HepG2 (cell line): Measurements from ENCODE around the gene FBP1.

Experiments
- CBX5 ChIP-seq: sonication (generic); formaldehyde crosslinking; IDR thresholded peaks from 2 replicates; pipeline ENCODE4 v1.4.0; 2020; ENCODE audit warnings: missing genetic modification reagents, borderline replicate concordance
- CTCF ChIP-seq: sonication (generic); formaldehyde crosslinking; IDR thresholded peaks from 2 replicates; pipeline ENCODE4 v1.5.0; 2020; ENCODE audit warnings: mild to moderate bottlenecking, missing genetic modification reagents, moderate library complexity
- EEA1 ChIP-seq: sonication (generic); formaldehyde crosslinking; IDR thresholded peaks from 2 replicates; pipeline ENCODE4 v1.5.1; 2020; ENCODE audit warnings: mild to moderate bottlenecking, missing genetic modification reagents, borderline replicate concordance
- ESRRA ChIP-seq: sonication (generic); formaldehyde crosslinking; IDR thresholded peaks from 2 replicates; pipeline ENCODE4 v1.5.1; 2020; ENCODE audit warnings: mild to moderate bottlenecking, low read depth, missing genetic modification reagents
- PTBP1 ChIP-seq: fragments of 200-400 bp; formaldehyde crosslinking; IDR thresholded peaks from 2 replicates; pipeline ENCODE4 v1.6.1; 2018; ENCODE audit warnings: low read length, low read depth; ENCODE audit not compliant: poor library complexity, severe bottlenecking
- ZNF138 ChIP-seq: sonication (generic); formaldehyde crosslinking; IDR thresholded peaks from 2 replicates; pipeline ENCODE4 v1.5.0; 2020; ENCODE audit warnings: mild to moderate bottlenecking, low read depth, missing genetic modification reagents

- TF ChIP-seq ZNF138 (CRISPR knock-in tag) (no peak), PTBP1 (no peak), CBX5 (CRISPR knock-in tag) (no peak), CTCF (CRISPR knock-in tag) (no peak), EEA1 (CRISPR knock-in tag) (no peak), ESRRA (CRISPR knock-in tag) (no peak)
Observed at GRCh38 chr9:94557376-94557775, 81.9 kb downstream of the FBP1 start.
